Transverse colon (tissue), 4 donors: ENCODE measurements around the gene DNAL4. TPM values are rescaled to one million over a fixed set of nuclear protein-coding genes. Genes with fewer than 3 reads are reported as not detected.

ENCODE experiments used
- small RNA-seq, 4 donors: library from RNA; depleted of rRNA; stranded (forward); fragments of <200 nt; gene quantifications; one replicate each; pipeline ENCODE3, GENCODE V24; 2016
- total RNA-seq, 4 donors: library from RNA; depleted of rRNA; stranded (reverse); fragments of >200 nt; gene quantifications; one replicate each; pipeline ENCODE4 v1.1.0, GENCODE V29; 2016

Gene DNAL4
- total RNA-seq, 4 donors from 2014 or later = 13.8 to 39.0 (median 19.3) TPM

Small RNA genes lying within 50 kb of the gene (small RNA-seq; reads per million reads assigned to genes)
- 0 reads per million in 4 donors for gene AL021707.8

Other genes starting within 250 kb of the DNAL4 start
- 10 to 100 TPM in 1 of 4 donors, under 1 TPM in 2, not detected in 1; 0.32 to 86.2 (median 0.68) TPM for gene DMC1, start 224.0 kb downstream of the DNAL4 start, total RNA-seq
- gene FAM227A, start 137.8 kb downstream of the DNAL4 start, total RNA-seq = under 1 TPM in 3 of 4 donors, not detected in 1; 0.20 to 0.79 (median 0.27) TPM
- gene CBY1, start 137.5 kb downstream of the DNAL4 start, total RNA-seq = 10 to 100 TPM; 15.0 to 19.8 (median 18.9) TPM
- gene TOMM22, start 112.2 kb downstream of the DNAL4 start, total RNA-seq = 10 to 100 TPM; 19.1 to 48.3 (median 32.9) TPM
- 100 to 1,000 TPM in 3 of 4 donors, 10 to 100 TPM in 1; 34.6 to 189 (median 138) TPM for gene JOSD1, start 93.2 kb downstream of the DNAL4 start, total RNA-seq
- 10 to 100 TPM; 51.5 to 84.9 (median 77.6) TPM for gene GTPBP1, start 88.2 kb downstream of the DNAL4 start, total RNA-seq
- gene SUN2, start 38.1 kb downstream of the DNAL4 start, total RNA-seq = 100 to 1,000 TPM; 168 to 523 (median 216) TPM
- 10 to 100 TPM in 1 of 4 donors, 1 to 10 TPM in 2, under 1 TPM in 1; 0.75 to 27.9 (median 1.8) TPM for gene NPTXR, start 49.9 kb upstream of the DNAL4 start, total RNA-seq
- gene CBX6, start 78.1 kb upstream of the DNAL4 start, total RNA-seq = 10 to 100 TPM; 14.5 to 42.6 (median 22.1) TPM
- 1 to 10 TPM in 2 of 4 donors, not detected in 2; 2.7 to 3.0 TPM for gene APOBEC3A, start 163.5 kb upstream of the DNAL4 start, total RNA-seq
- gene APOBEC3B, start 188.2 kb upstream of the DNAL4 start, total RNA-seq = 10 to 100 TPM in 2 of 4 donors, 1 to 10 TPM in 1, not detected in 1; 7.8 to 15.3 (median 10.9) TPM
- 1 to 10 TPM; 1.2 to 9.1 (median 7.5) TPM for gene APOBEC3C, start 220.1 kb upstream of the DNAL4 start, total RNA-seq
- 1 to 10 TPM; 2.0 to 6.4 (median 4.2) TPM for gene APOBEC3D, start 227.0 kb upstream of the DNAL4 start, total RNA-seq
- 1 to 10 TPM in 3 of 4 donors, not detected in 1; 2.6 to 6.8 (median 4.8) TPM for gene APOBEC3F, start 246.7 kb upstream of the DNAL4 start, total RNA-seq